Measurements from ENCODE around the gene JMJD8.

The JMJD8 gene

GRCh38 chr16:643050-643368 lies 41.1 kb downstream of the JMJD8 start:
- peak overlapping the region; percentile 68 for H3K4me3 ChIP-seq (replicated peaks; ENCODE audit: insufficient read depth, low read length)
- H3K27me3 ChIP-seq (ENCODE audit: insufficient read depth, poor library complexity, severe bottlenecking), result no peaks in the 10 kb centered on the region
- TF ChIP-seq GABPA (IDR thresholded peaks at IDR 0.05; ENCODE audit: low read depth), result no peak
- TF ChIP-seq CTCF (IDR thresholded peaks at IDR 0.05; ENCODE audit: insufficient read depth, low read length), result no peak
- no peak for TF ChIP-seq POLR2AphosphoS5 (IDR thresholded peaks at IDR 0.05; ENCODE audit: low read depth)
- no peak for TF ChIP-seq REST (IDR thresholded peaks at IDR 0.05; ENCODE audit: insufficient replicate concordance, low read depth)
- no peak for TF ChIP-seq SPI1 (IDR thresholded peaks at IDR 0.05; ENCODE audit: borderline replicate concordance, low read depth)
- peak overlapping the region; percentile 93 for H3K27ac ChIP-seq (replicated peaks)
- no peak for DNase-seq (ENCODE audit: low read depth in 1 of 2, low spot score in 1 of 2)

- Histone ChIP-seq H3K27ac (replicated peaks) (peak overlapping the region; percentile 93), H3K4me3 (replicated peaks; ENCODE audit: insufficient read depth, low read length) (peak overlapping the region; percentile 68)
- TF ChIP-seq GABPA (IDR thresholded peaks at IDR 0.05; ENCODE audit: low read depth) (no peak), CTCF (IDR thresholded peaks at IDR 0.05; ENCODE audit: insufficient read depth, low read length) (no peak), REST (IDR thresholded peaks at IDR 0.05; ENCODE audit: insufficient replicate concordance, low read depth) (peak; percentile 15), SPI1 (IDR thresholded peaks at IDR 0.05; ENCODE audit: borderline replicate concordance, low read depth) (0 out of 2 replicates have a peak, but pooled peaks have one; percentile 9)
Measured at GRCh38 chr16:642189-643049, 41.7 kb downstream of the JMJD8 start.

GRCh38 chr16:641326-642188 lies 42.6 kb downstream of the JMJD8 start, which contains the start of gene MCRIP2:
Gene MCRIP2, plus strand, starts transcription at chr16:641828. Its CDS starts 164 bp downstream, at chr16:641992.
- peak within 1 kb of the TSS; percentile 68 for H3K4me3 ChIP-seq (replicated peaks; ENCODE audit: insufficient read depth, low read length)
- peak; percentile 82 to 84 for DNase-seq (ENCODE audit: low read depth in 1 of 2, low spot score in 1 of 2)
- no peaks in the 10 kb centered on the region for H3K27me3 ChIP-seq (ENCODE audit: insufficient read depth, poor library complexity, severe bottlenecking)
- H3K27ac ChIP-seq (replicated peaks), result peak within 1 kb of the TSS; percentile 95
- TF ChIP-seq POLR2AphosphoS5 (IDR thresholded peaks at IDR 0.05; ENCODE audit: low read depth), result peak; percentile 85
- no peak for TF ChIP-seq REST (IDR thresholded peaks at IDR 0.05; ENCODE audit: insufficient replicate concordance, low read depth)

More at GRCh38 chr16:642189-643049, 41.7 kb downstream of the JMJD8 start:
- DNase-seq (ENCODE audit: low read depth in 1 of 2, low spot score in 1 of 2), result peak; percentile 62 to 78
- H3K27me3 ChIP-seq (ENCODE audit: insufficient read depth, poor library complexity, severe bottlenecking), result no peaks in the 10 kb centered on the region
